ENCODE results near the gene PALLD.

- TF ChIP-seq CTCF (IDR thresholded peaks at IDR 0.05) (no peak), POLR2A (IDR thresholded peaks at IDR 0.05) (no peak)
These were observed 359.5 kb downstream of the PALLD start for GRCh38 chr4:168856312-168856711.

Measured in esophagus squamous epithelium (tissue), 4 donors.